Mucosa of rectum (tissue), 2 donors: ENCODE measurements around the gene ZNF674.

Source experiments
- H3K27ac ChIP-seq, 2 donors: one replicate each; pipeline ENCODE4 v1.7.0; 2013; ENCODE audit warnings: inconsistent platforms in 2 of 2, low read depth in 2 of 2, low read length in 2 of 2
- H3K27me3 ChIP-seq, 2 donors: one replicate each; pipeline ENCODE4 v1.7.0; 2013; ENCODE audit warnings: low read length in 2 of 2; ENCODE audit not compliant: control insufficient read depth in 2 of 2, insufficient read depth in 2 of 2
- H3K36me3 ChIP-seq, 2 donors: one replicate each; pipeline ENCODE4 v1.7.0; 2013; ENCODE audit warnings: low read length in 2 of 2; ENCODE audit not compliant: control insufficient read depth in 2 of 2, insufficient read depth in 2 of 2
- H3K4me1 ChIP-seq, 2 donors: one replicate each; pipeline ENCODE4 v1.7.0; 2013; ENCODE audit warnings: low read length in 2 of 2, mild to moderate bottlenecking in 1 of 2; ENCODE audit not compliant: control insufficient read depth in 2 of 2, insufficient read depth in 2 of 2
- H3K4me3 ChIP-seq, 2 donors: one replicate each; pipeline ENCODE4 v1.7.0; 2013; ENCODE audit warnings: low read length in 2 of 2
- H3K9ac ChIP-seq, 2 donors: one replicate each; pipeline ENCODE4 v1.7.0; 2013; ENCODE audit warnings: low read length in 2 of 2, low read depth in 1 of 2, mild to moderate bottlenecking in 1 of 2
- H3K9me3 ChIP-seq, 2 donors: one replicate each; pipeline ENCODE4 v1.7.0; 2013; ENCODE audit warnings: low read length in 2 of 2; ENCODE audit not compliant: control insufficient read depth in 2 of 2
- donor health status: healthy.
- donor health status: Normal muscosa, but diverticular disease.

The ZNF674 gene

DNA sequence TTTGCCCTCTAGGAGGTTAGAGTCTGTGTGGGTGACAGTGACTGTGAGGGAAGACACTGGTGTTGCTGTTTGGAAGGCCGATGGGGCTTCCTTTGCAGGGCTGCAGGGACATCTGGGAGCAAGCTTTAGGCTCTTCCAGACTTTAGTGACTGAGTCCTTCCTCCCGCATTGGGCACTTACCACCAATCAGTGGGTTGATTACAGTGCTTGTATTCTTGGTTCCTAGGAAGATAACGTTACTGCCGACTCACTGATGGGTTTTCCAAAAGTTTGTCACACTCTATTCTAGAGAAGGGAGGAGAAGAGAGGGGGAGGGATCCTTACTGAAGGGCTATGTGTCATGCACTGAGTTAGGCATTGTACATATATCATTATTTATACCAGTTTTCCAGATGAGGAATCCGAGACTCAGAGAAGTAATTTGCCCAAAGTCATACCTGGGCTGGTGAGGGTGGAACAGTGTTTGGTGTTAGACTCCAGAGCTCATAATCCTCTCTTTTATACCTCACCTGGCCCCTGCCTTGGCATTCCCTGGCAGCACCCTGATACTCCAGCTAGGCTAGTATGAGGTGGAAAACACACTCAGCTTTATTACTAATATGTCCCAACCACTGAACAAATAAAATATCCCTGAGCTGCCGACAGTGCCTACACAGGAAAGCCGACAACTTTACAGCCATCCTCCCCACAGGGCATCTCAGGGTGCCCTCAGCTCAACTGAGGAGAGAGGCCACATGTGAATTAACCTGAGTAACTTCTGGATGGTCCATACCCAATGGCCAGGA lies 32.2 kb upstream of the ZNF674 start:
- H3K27me3 ChIP-seq: peaks cover 0 to 2% of the 10 kb centered on the region in 2 donors
- peaks cover 2 to 7% of the 10 kb centered on the region in 2 donors for H3K4me1 ChIP-seq
- no peak overlapping the region for H3K9ac ChIP-seq
- no peaks in the 10 kb centered on the region for H3K36me3 ChIP-seq
- no peak overlapping the region for H3K27ac ChIP-seq
- no peaks in the 10 kb centered on the region for H3K9me3 ChIP-seq
- H3K4me3 ChIP-seq: no peak overlapping the region

DNA sequence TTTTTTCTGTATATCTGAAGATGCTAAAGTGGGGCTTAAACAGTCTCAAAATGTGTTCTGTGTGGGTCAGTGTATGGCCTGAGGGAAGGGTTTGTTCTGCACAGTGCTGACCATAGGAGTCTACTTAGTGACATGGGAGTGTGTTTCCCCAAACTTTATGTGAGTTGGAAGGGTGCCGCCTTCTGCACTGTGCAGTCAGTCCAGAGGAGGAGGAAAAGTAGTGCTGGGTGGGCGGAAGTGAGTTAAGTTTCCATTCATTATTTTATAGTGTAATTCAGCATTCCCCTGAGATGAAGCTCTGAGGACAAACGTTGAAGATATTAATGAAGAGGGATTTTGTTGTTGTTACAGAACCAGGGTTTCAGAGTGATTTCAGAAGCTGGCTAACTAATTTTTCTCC lies 31.2 kb upstream of the ZNF674 start:
- no peak overlapping the region for H3K4me3 ChIP-seq
- H3K4me1 ChIP-seq: peaks cover 2 to 7% of the 10 kb centered on the region in 2 donors
- no peak overlapping the region for H3K9ac ChIP-seq
- H3K27ac ChIP-seq: no peak overlapping the region
- H3K9me3 ChIP-seq: no peaks in the 10 kb centered on the region
- H3K36me3 ChIP-seq: no peaks in the 10 kb centered on the region
- peaks cover 0 to 2% of the 10 kb centered on the region in 2 donors for H3K27me3 ChIP-seq

DNA sequence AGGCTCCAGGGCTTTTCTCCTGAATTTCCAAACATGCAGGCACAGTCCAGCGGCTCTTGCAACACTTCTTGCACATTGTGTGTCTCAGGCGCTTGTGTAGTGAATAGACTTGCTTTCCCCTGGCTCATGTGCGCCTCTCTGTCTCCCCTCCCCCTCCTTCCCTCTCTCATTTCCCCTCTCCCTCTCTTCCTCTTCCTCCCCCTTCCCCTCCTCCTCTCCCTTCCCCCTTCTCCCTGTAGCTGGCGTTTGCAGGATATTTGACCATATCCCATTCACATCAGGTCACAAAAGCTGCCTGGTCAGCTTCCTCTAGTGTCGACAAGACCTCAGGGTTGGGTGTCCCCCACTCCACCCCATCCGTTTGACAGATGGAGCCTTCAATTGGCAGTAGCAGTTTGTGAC lies 30.8 kb upstream of the ZNF674 start:
- H3K9me3 ChIP-seq: no peaks in the 10 kb centered on the region
- peaks cover 0 to 2% of the 10 kb centered on the region in 2 donors for H3K27me3 ChIP-seq
- no peak overlapping the region for H3K27ac ChIP-seq
- peaks cover 2 to 7% of the 10 kb centered on the region in 2 donors for H3K4me1 ChIP-seq
- H3K36me3 ChIP-seq: no peaks in the 10 kb centered on the region
- H3K9ac ChIP-seq: peak overlapping the region in 1 of 2 donors; percentile 34
- peak overlapping the region in 1 of 2 donors; percentile 70 for H3K4me3 ChIP-seq

DNA sequence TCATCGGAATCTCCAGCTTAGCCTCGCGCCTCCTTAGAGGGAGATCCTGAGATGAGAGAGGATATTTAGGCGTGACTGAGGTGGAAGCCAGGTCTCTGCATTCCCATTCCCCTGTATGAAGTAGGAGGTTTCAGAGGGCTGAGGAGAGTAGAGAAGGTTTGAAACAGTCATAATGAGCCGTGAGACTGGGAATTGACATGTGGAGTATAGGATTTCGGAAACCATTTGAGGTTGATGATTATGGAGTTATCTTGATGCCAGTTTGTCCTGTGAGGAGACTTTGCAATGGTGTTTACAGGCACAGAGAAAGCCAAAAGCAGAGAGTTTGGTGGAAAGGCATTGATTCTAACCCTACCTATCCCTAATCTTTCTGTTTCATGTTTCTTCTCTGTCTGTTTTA lies 30.4 kb upstream of the ZNF674 start:
- peak overlapping the region; percentile 65 to 70 for H3K4me3 ChIP-seq
- no peak overlapping the region for H3K27ac ChIP-seq
- H3K9me3 ChIP-seq: no peaks in the 10 kb centered on the region
- H3K4me1 ChIP-seq: peaks cover 2 to 7% of the 10 kb centered on the region in 2 donors
- H3K27me3 ChIP-seq: peaks cover 0 to 2% of the 10 kb centered on the region in 2 donors
- no peaks in the 10 kb centered on the region for H3K36me3 ChIP-seq
- no peak overlapping the region for H3K9ac ChIP-seq

DNA sequence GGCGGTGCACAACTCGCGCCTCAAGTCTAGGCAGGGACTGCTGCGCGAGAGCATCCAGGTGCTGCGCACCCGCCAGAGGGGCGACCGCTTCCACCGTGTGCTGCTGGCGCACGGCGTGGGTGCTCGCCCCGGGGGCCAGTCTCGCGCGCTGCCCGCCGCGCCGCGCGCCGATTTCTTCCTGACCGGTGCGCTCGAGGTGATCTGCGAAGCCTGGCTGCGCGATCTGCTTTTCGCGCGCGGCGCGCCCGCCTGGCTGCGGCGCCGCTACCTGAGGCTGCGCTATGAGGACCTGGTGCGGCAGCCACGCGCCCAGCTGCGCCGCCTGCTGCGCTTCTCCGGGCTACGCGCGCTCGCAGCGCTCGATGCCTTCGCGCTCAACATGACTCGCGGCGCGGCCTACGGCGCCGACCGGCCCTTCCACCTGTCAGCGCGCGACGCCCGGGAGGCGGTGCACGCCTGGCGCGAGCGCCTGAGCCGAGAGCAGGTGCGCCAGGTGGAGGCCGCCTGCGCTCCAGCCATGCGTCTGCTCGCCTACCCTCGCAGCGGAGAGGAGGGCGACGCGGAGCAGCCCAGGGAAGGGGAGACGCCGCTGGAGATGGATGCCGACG lies 29.7 kb upstream of the ZNF674 start:
- peaks cover 2 to 7% of the 10 kb centered on the region in 2 donors for H3K4me1 ChIP-seq
- H3K27ac ChIP-seq: no peak overlapping the region
- peaks cover 0 to 2% of the 10 kb centered on the region in 2 donors for H3K27me3 ChIP-seq
- H3K36me3 ChIP-seq: no peaks in the 10 kb centered on the region
- no peaks in the 10 kb centered on the region for H3K9me3 ChIP-seq
- H3K9ac ChIP-seq: peak overlapping the region in 1 of 2 donors; percentile 61
- peak overlapping the region; percentile 65 to 70 for H3K4me3 ChIP-seq

DNA sequence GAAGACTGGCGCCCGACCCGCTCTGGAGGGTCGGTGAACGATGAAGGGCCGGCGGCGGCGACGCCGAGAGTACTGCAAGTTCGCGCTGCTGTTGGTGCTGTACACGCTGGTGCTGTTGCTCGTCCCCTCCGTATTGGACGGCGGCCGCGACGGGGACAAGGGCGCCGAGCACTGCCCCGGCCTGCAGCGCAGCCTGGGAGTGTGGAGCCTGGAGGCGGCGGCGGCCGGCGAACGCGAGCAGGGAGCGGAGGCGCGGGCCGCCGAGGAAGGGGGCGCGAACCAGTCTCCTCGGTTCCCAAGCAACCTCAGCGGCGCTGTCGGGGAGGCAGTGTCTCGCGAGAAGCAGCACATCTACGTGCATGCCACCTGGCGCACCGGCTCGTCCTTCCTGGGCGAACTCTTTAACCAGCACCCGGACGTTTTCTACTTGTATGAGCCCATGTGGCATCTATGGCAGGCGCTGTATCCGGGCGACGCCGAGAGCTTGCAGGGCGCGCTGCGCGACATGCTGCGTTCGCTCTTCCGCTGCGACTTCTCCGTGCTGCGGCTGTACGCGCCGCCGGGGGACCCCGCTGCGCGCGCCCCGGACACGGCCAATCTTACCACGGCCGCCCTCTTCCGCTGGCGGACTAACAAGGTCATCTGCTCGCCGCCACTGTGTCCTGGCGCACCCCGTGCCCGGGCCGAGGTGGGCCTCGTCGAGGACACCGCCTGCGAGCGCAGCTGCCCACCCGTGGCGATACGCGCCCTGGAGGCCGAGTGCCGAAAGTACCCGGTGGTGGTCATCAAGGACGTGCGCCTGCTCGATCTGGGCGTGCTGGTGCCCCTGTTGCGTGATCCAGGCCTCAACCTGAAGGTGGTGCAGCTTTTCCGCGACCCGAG lies 28.9 kb upstream of the ZNF674 start:
- peaks cover 0 to 2% of the 10 kb centered on the region in 2 donors for H3K27me3 ChIP-seq
- H3K9ac ChIP-seq: peak overlapping the region in 1 of 2 donors; percentile 61
- peak overlapping the region; percentile 61 to 67 for H3K27ac ChIP-seq
- no peaks in the 10 kb centered on the region for H3K36me3 ChIP-seq
- H3K4me3 ChIP-seq: peak overlapping the region; percentile 65 to 70
- no peaks in the 10 kb centered on the region for H3K9me3 ChIP-seq
- H3K4me1 ChIP-seq: peaks cover 2 to 7% of the 10 kb centered on the region in 2 donors

DNA sequence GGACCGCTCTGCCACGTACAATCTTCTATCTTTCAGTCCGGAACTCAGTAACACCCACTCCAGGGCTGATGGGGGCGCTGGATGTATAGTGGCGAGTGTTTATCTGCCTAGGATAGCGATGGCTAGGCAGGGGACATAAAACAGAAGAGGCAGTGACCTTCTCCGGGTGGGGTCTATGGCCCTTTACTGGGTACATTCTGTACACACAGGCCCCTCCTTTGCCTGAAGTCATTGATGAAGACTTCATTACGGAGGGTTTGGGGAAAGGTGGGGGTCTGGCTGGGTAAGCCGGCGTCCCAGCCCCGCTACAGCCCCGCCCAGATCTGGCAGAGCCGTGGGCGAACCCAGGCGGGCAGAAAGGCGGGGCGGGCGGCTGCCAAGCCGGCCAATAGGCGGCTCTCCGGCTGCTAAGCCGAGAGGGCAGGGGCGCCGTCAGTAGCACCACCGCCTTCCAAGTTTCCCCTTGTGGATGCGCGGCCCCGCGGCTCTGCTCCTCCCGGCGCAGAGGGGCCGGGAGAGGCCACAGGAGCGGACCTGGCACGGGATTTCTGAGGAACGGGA lies 28.2 kb upstream of the ZNF674 start, which contains the start of gene CHST7:
Gene CHST7 (plus strand): TSS at position 435 of the 561 bp plus-strand sequence. CDS start 167 bp downstream, outside the sequence.
- Histone ChIP-seq H3K27me3 (peaks cover 0 to 2% of the 10 kb centered on the region in 2 donors), H3K4me1 (peaks cover 2 to 7% of the 10 kb centered on the region in 2 donors), H3K4me3 (peak within 1 kb of the TSS; percentile 65 to 70), H3K9ac (peak within 1 kb of the TSS in 1 of 2 donors; percentile 61), H3K27ac (peak within 1 kb of the TSS; percentile 61 to 67), H3K36me3 (no peaks in the 10 kb centered on the region), H3K9me3 (no peaks in the 10 kb centered on the region)

DNA sequence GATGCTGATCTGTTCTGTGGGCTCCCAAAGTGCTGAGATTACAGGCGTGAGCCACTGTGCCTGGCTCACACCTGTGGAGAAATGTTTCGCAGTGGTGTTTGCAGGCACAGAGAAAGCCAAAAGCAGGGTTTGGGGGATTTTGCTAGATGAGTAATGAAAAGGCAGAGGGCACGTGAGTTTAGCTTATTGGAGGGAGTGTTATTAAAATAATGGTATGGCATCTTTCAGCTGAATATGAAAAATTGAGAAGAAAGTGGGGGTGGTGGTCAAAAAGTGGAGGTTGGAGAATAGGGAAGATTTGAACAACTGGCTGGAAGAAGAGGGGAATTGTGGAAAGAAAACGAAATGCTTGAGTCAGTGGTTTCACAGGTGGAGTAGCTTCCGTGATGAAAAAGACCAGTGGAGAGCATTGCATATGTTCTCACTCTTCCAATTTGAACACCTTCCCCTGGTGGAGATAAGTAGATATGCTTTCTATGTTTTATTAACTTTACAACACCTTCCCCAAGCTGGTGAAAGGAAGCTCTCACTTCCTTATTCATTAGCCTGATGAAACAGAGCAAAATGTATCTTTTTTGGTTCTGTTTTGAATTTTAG lies 27.2 kb upstream of the ZNF674 start:
- H3K4me3 ChIP-seq: no peak overlapping the region
- H3K9ac ChIP-seq: no peak overlapping the region
- peaks cover 2 to 12% of the 10 kb centered on the region in 2 donors for H3K4me1 ChIP-seq
- no peaks in the 10 kb centered on the region for H3K36me3 ChIP-seq
- H3K27me3 ChIP-seq: peaks cover 0 to 2% of the 10 kb centered on the region in 2 donors
- no peaks in the 10 kb centered on the region for H3K9me3 ChIP-seq
- H3K27ac ChIP-seq: no peak overlapping the region
